ENCODE measurements around the gene XRCC6. TPM values are rescaled to one million over a fixed set of nuclear protein-coding genes. Genes with fewer than 3 reads are reported as not detected.

Gene XRCC6
- total RNA-seq, 1 experiment from 2014 or later = 414 TPM

DNA sequence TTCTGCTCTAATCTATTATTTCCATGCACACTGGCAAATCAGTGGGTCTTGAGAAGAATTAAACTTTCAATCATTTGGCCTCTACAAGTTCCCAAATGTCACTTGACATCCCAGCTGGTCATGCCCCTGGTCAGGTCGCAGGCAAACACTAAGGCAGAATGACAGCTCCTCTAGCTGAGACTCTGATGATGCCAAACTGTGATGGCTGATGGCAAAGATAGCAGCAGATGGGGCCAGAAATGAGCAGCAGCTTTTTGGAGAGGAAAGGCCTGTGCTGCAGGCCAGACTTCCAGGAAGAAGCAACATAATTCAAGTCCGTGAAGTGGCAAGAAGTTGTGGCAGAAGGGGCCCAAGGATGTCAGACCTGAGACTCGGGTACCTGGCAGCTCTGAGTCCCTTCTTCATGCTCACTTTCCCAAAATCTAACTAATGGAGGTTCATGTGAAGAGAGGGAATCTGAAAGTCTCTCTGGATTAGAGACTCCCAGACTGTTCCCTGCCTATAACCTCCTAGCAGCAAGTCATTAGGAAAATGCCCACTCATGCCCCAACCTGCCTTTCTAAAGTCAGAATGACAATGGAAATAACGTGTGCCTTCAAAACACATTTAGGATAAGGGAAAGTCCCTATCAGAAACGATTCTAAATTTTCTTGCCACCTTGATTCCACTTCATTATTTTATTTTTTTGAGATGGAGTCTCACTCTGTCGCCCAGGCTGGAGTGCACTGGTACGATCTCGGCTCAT is 22.0 kb upstream of the XRCC6 start:
- Mint-ChIP-seq H3K4me1 (ENCODE audit: low read depth, unreplicated experiment) (peaks cover 6% of the 10 kb centered on the region), H3K27me3 (ENCODE audit: insufficient read depth, unreplicated experiment) (no peaks in the 10 kb centered on the region), H3K4me3 (ENCODE audit: unreplicated experiment) (no peak overlapping the region), H3K27ac (ENCODE audit: unreplicated experiment) (no peak overlapping the region), H3K36me3 (ENCODE audit: insufficient read depth, unreplicated experiment) (peaks cover 20% of the 10 kb centered on the region), H3K9me3 (ENCODE audit: unreplicated experiment) (no peaks in the 10 kb centered on the region)
- Histone ChIP-seq H3K27me3 (replicated peaks; ENCODE audit: control insufficient read depth, insufficient read depth, low read length) (no peaks in the 10 kb centered on the region), H3K4me1 (no peaks in the 10 kb centered on the region), H3K9me3 (no peaks in the 10 kb centered on the region), H3K36me3 (ENCODE audit: control insufficient read depth, insufficient read depth, low read length) (no peaks in the 10 kb centered on the region; the same call in 1 of the 2 replicates), H3K4me3 (ENCODE audit: low read depth, low read length) (no peak overlapping the region)
- no peak for DNase-seq
- intact Hi-C loops (cut with micrococcal nuclease; ENCODE audit: unreplicated experiment) = no loop called here
- no TSS peak for BruUV-seq (replicated peaks)
- TF ChIP-seq, protein P1, sequence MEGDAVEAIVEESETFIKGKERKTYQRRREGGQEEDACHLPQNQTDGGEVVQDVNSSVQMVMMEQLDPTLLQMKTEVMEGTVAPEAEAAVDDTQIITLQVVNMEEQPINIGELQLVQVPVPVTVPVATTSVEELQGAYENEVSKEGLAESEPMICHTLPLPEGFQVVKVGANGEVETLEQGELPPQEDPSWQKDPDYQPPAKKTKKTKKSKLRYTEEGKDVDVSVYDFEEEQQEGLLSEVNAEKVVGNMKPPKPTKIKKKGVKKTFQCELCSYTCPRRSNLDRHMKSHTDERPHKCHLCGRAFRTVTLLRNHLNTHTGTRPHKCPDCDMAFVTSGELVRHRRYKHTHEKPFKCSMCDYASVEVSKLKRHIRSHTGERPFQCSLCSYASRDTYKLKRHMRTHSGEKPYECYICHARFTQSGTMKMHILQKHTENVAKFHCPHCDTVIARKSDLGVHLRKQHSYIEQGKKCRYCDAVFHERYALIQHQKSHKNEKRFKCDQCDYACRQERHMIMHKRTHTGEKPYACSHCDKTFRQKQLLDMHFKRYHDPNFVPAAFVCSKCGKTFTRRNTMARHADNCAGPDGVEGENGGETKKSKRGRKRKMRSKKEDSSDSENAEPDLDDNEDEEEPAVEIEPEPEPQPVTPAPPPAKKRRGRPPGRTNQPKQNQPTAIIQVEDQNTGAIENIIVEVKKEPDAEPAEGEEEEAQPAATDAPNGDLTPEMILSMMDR (IDR thresholded peaks at IDR 0.05; ENCODE audit: insufficient read depth in 1 of 2, low read depth in 1 of 2, low read length in 1 of 2, severe bottlenecking in 1 of 2, unreplicated experiment in 1 of 2) = no peak
- CTCF ChIA-PET = no interaction called here
- POLR2A ChIA-PET = interaction anchor here (1.2 kb wide), 1 partner anchor 9 kb away, joined by 4 read pairs; the partner anchor contains the start of gene PMM1

- peaks cover 2% of the 10 kb centered on the region for H3K36me3 ChIP-seq (ENCODE audit: control insufficient read depth, insufficient read depth, low read length)
- H3K36me3 Mint-ChIP-seq (ENCODE audit: insufficient read depth, unreplicated experiment) = peaks cover 20% of the 10 kb centered on the region
Measured at GRCh38 chr22:41600976-41601375, 20.1 kb upstream of the XRCC6 start.

DNA sequence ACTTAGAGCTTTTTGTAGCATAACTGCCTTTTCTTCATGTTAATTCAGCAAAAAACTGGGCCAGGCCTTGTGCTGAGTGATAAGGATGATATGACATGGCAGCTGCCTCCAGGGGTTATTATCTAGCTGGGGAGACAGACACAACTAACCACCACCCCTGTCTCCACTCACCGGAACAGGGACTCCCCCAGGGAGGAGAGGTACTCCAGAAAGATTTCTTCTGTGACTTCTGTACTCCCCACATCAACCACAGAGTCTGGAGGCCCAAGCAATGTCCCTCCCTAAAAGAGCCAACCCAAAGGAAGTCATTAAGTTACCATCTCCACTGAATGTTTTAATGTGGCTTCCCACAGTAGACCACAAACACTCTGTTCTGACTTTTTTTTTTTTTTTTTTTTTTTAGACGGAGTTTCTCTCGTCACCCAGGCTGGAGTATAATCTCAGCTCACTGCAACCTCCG is 17.2 kb upstream of the XRCC6 start:
- Histone ChIP-seq H3K9me3 (no peaks in the 10 kb centered on the region), H3K27me3 (replicated peaks; ENCODE audit: control insufficient read depth, insufficient read depth, low read length) (no peaks in the 10 kb centered on the region), H3K4me3 (ENCODE audit: low read depth, low read length) (no peak overlapping the region), H3K4me1 (no peaks in the 10 kb centered on the region), H3K36me3 (ENCODE audit: control insufficient read depth, insufficient read depth, low read length) (peaks cover 2% of the 10 kb centered on the region)
- CTCF ChIA-PET = no interaction called here
- H3K36me3 Mint-ChIP-seq (ENCODE audit: insufficient read depth, unreplicated experiment) = peaks cover 24% of the 10 kb centered on the region
- H3K4me1 Mint-ChIP-seq (ENCODE audit: low read depth, unreplicated experiment) = no peaks in the 10 kb centered on the region
- intact Hi-C loops (cut with micrococcal nuclease; ENCODE audit: unreplicated experiment) = no loop called here
- H3K4me3 Mint-ChIP-seq (ENCODE audit: unreplicated experiment) = no peak overlapping the region
- no peak overlapping the region for H3K27ac Mint-ChIP-seq (ENCODE audit: unreplicated experiment)
- TF ChIP-seq, protein P1 (IDR thresholded peaks at IDR 0.05; ENCODE audit: insufficient read depth in 1 of 2, low read depth in 1 of 2, low read length in 1 of 2, severe bottlenecking in 1 of 2, unreplicated experiment in 1 of 2) = no peak
- DNase-seq = no peak
- H3K9me3 Mint-ChIP-seq (ENCODE audit: unreplicated experiment) = no peaks in the 10 kb centered on the region
- POLR2A ChIA-PET = interaction anchor here (0.7 to 1.3 kb wide), 2 partner anchors 14 to 17 kb away, joined by 3 to 14 read pairs; partner anchors contain the start of genes PMM1 and XRCC6
- no TSS peak for BruUV-seq (replicated peaks)
- H3K27me3 Mint-ChIP-seq (ENCODE audit: insufficient read depth, unreplicated experiment) = no peaks in the 10 kb centered on the region

More at GRCh38 chr22:41600976-41601375, 20.1 kb upstream of the XRCC6 start:
- DNase-seq = no peak
- TF ChIP-seq, protein P1 (IDR thresholded peaks at IDR 0.05; ENCODE audit: insufficient read depth in 1 of 2, low read depth in 1 of 2, low read length in 1 of 2, severe bottlenecking in 1 of 2, unreplicated experiment in 1 of 2) = no peak
- Mint-ChIP-seq H3K9me3 (ENCODE audit: unreplicated experiment) (no peaks in the 10 kb centered on the region), H3K4me3 (ENCODE audit: unreplicated experiment) (no peak overlapping the region), H3K27me3 (ENCODE audit: insufficient read depth, unreplicated experiment) (no peaks in the 10 kb centered on the region), H3K4me1 (ENCODE audit: low read depth, unreplicated experiment) (peaks cover 6% of the 10 kb centered on the region), H3K27ac (ENCODE audit: unreplicated experiment) (no peak overlapping the region)
- Histone ChIP-seq H3K4me1 (no peaks in the 10 kb centered on the region), H3K27me3 (replicated peaks; ENCODE audit: control insufficient read depth, insufficient read depth, low read length) (no peaks in the 10 kb centered on the region), H3K4me3 (ENCODE audit: low read depth, low read length) (no peak overlapping the region), H3K9me3 (no peaks in the 10 kb centered on the region)
- intact Hi-C loops (cut with micrococcal nuclease; ENCODE audit: unreplicated experiment) = no loop called here
- ChIA-PET CTCF (no interaction called here), POLR2A (no interaction called here)
- no TSS peak for BruUV-seq (replicated peaks)
